IPS DF 6.9 (cell line): ENCODE data around the gene SLC24A3.

Experiments
- DNase-seq: peaks from one replicate; pipeline ENCODE4 v3.0.0-alpha.2; 2013; ENCODE audit warnings: low read depth, low spot score
- H3K27ac ChIP-seq: one replicate; pipeline ENCODE4 v1.5.1; 2013; ENCODE audit warnings: low read length, control low read depth
- H3K27me3 ChIP-seq: 2 replicates; pipeline ENCODE4 v1.6.1; 2013; ENCODE audit warnings: mild to moderate bottlenecking, low read length; ENCODE audit not compliant: control insufficient read depth, insufficient read depth
- H3K36me3 ChIP-seq: 2 replicates; pipeline ENCODE4 v1.6.1; 2013; ENCODE audit warnings: low read length; ENCODE audit not compliant: control insufficient read depth, insufficient read depth
- H3K4me1 ChIP-seq: 2 replicates; pipeline ENCODE4 v1.6.1; 2013; ENCODE audit warnings: low read length; ENCODE audit not compliant: control insufficient read depth, insufficient read depth
- H3K4me3 ChIP-seq: 2 replicates; pipeline ENCODE4 v1.5.1; 2013; ENCODE audit warnings: mild to moderate bottlenecking, low read length
- H3K9me3 ChIP-seq: 2 replicates; pipeline ENCODE4 v1.6.1; 2013; ENCODE audit warnings: low read length, inconsistent platforms; ENCODE audit not compliant: control insufficient read depth, insufficient read depth
- WGBS: extraction: QIAGEN DNeasy Blood & Tissue Kit; methylation state at CpG from one replicate; pipeline ENCODE4 v1.1.7; 2013; ENCODE audit warnings: mixed read lengths, missing lambda C conversion rate; ENCODE audit not compliant: insufficient read length, insufficient coverage; 5-methylcytosine and 5-hydroxymethylcytosine counted together

The SLC24A3 gene

GRCh38 chr20:19302714-19303113, 90.3 kb downstream of the SLC24A3 start:
- H3K9me3 ChIP-seq = no peaks in the 10 kb centered on the region
- WGBS = no CpG with 5 or more reads among the region's 3 CpGs

DNA sequence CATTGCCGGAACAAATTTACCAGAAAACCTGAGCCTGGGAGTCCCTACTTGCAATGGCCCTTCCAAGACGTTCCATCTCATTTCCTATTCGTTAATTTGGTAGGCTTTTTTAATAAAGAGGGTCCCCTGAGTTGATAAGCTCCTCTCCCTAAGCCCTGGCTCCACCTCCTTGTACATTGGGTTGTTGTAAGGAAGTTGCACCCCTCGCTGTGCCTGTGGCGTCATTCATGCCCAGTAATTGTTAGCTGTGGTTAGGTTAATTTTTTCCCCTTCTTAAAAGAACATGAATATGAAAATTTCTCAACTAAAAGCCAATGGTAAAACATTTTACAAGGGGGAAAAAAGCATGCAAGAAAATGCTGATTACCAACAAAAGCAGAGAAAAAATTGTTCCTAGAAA, 91.9 kb downstream of the SLC24A3 start:
- no peaks in the 10 kb centered on the region for H3K4me1 ChIP-seq
- H3K27me3 ChIP-seq = no peaks in the 10 kb centered on the region
- no peaks in the 10 kb centered on the region for H3K36me3 ChIP-seq
- DNase-seq = no peak
- H3K9me3 ChIP-seq = no peaks in the 10 kb centered on the region
- H3K27ac ChIP-seq = no peak overlapping the region
- no peak overlapping the region for H3K4me3 ChIP-seq
- no CpG with 5 or more reads among the region's 5 CpGs for WGBS

More at GRCh38 chr20:19302714-19303113, 90.3 kb downstream of the SLC24A3 start:
- Histone ChIP-seq H3K27ac (no peak overlapping the region), H3K4me1 (0 out of 2 replicates have a peak, but pooled peaks cover 1% of the 10 kb centered on the region), H3K4me3 (no peak overlapping the region), H3K36me3 (no peaks in the 10 kb centered on the region), H3K27me3 (no peaks in the 10 kb centered on the region)
- DNase-seq = no peak

DNA sequence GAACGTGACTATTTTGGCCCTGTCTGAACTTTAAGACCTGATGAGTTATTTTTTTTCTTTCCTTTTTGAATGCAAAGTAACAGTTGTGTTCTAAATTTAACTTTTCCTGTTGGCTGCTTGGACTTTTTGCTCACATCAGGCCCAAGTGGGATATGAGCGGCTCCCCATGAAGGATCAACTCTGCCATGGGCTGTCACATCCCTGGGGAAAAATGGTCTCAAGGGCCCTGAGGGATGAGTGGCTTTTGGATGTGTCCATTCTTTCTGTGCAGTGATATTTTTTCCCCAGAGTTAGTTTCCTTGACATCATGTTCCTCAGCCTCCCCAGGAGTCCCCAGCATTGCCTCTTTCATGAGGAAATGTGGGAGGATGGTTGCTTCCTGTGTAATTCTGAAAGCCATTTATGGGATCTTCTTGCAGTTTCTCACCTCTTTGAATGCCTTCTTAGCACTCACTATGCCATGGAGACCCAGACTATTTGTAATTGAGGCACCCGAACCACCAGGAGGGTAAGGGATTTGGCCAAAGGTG, 92.5 kb downstream of the SLC24A3 start:
- H3K4me1 ChIP-seq = no peaks in the 10 kb centered on the region
- DNase-seq = no peak
- H3K9me3 ChIP-seq = no peaks in the 10 kb centered on the region
- no peak overlapping the region for H3K4me3 ChIP-seq
- no peaks in the 10 kb centered on the region for H3K27me3 ChIP-seq
- no peak overlapping the region for H3K27ac ChIP-seq
- no CpG with 5 or more reads among the region's 3 CpGs for WGBS
- no peaks in the 10 kb centered on the region for H3K36me3 ChIP-seq

- Histone ChIP-seq H3K27ac (no peak overlapping the region), H3K4me1 (no peaks in the 10 kb centered on the region)
- no peak for DNase-seq
These were observed 95.7 kb downstream of the SLC24A3 start for GRCh38 chr20:19308146-19308545.

GRCh38 chr20:19310541-19310940, 98.1 kb downstream of the SLC24A3 start:
- WGBS = no CpG with 5 or more reads among the region's 2 CpGs
- Histone ChIP-seq H3K4me1 (no peaks in the 10 kb centered on the region), H3K27me3 (no peaks in the 10 kb centered on the region), H3K9me3 (no peaks in the 10 kb centered on the region), H3K27ac (no peak overlapping the region), H3K4me3 (no peak overlapping the region), H3K36me3 (no peaks in the 10 kb centered on the region)
- no peak for DNase-seq

More at GRCh38 chr20:19308146-19308545, 95.7 kb downstream of the SLC24A3 start:
- Histone ChIP-seq H3K4me3 (no peak overlapping the region), H3K36me3 (no peaks in the 10 kb centered on the region), H3K27me3 (no peaks in the 10 kb centered on the region), H3K9me3 (no peaks in the 10 kb centered on the region)
- WGBS = no CpG with 5 or more reads among the region's 3 CpGs

- no peak overlapping the region for H3K4me3 ChIP-seq
- H3K9me3 ChIP-seq = no peaks in the 10 kb centered on the region
- WGBS = no CpG with 5 or more reads among the region's 6 CpGs
- no peaks in the 10 kb centered on the region for H3K27me3 ChIP-seq
- no peak overlapping the region for H3K27ac ChIP-seq
- no peaks in the 10 kb centered on the region for H3K36me3 ChIP-seq
- no peaks in the 10 kb centered on the region for H3K4me1 ChIP-seq
- no peak for DNase-seq
These were observed 101.1 kb downstream of the SLC24A3 start for GRCh38 chr20:19313342-19314069.

- Histone ChIP-seq H3K4me1 (no peaks in the 10 kb centered on the region), H3K4me3 (no peak overlapping the region), H3K9me3 (no peaks in the 10 kb centered on the region), H3K27ac (no peak overlapping the region), H3K27me3 (no peaks in the 10 kb centered on the region), H3K36me3 (no peaks in the 10 kb centered on the region)
- WGBS = no CpG with 5 or more reads among the region's 7 CpGs
- no peak for DNase-seq
These were observed 102.2 kb downstream of the SLC24A3 start for GRCh38 chr20:19314621-19315020.

- Histone ChIP-seq H3K36me3 (no peaks in the 10 kb centered on the region), H3K4me3 (no peak overlapping the region), H3K4me1 (no peaks in the 10 kb centered on the region), H3K27me3 (no peaks in the 10 kb centered on the region), H3K27ac (no peak overlapping the region), H3K9me3 (no peaks in the 10 kb centered on the region)
- DNase-seq = no peak
- no CpG with 5 or more reads among the region's 5 CpGs for WGBS
These were observed 105.0 kb downstream of the SLC24A3 start for GRCh38 chr20:19317237-19318069.

- no peaks in the 10 kb centered on the region for H3K4me1 ChIP-seq
- no CpG with 5 or more reads among the region's 4 CpGs for WGBS
- H3K9me3 ChIP-seq = no peaks in the 10 kb centered on the region
- no peak for DNase-seq
- H3K27ac ChIP-seq = no peak overlapping the region
- no peaks in the 10 kb centered on the region for H3K36me3 ChIP-seq
- H3K27me3 ChIP-seq = no peaks in the 10 kb centered on the region
- H3K4me3 ChIP-seq = no peak overlapping the region
These were observed 106.2 kb downstream of the SLC24A3 start for GRCh38 chr20:19318610-19319009.

GRCh38 chr20:19320005-19320404, 107.6 kb downstream of the SLC24A3 start:
- no peak overlapping the region for H3K4me3 ChIP-seq
- H3K4me1 ChIP-seq = no peaks in the 10 kb centered on the region
- H3K27ac ChIP-seq = no peak overlapping the region
- no peaks in the 10 kb centered on the region for H3K36me3 ChIP-seq
- H3K9me3 ChIP-seq = no peaks in the 10 kb centered on the region
- DNase-seq = no peak
- H3K27me3 ChIP-seq = no peaks in the 10 kb centered on the region
- no CpG with 5 or more reads among the region's 8 CpGs for WGBS
